Upper lobe of left lung (tissue), 4 donors: Measurements from ENCODE around the gene FBP2.

Experiments used
- EP300 ChIP-seq, 4 donors: sonication (generic); formaldehyde crosslinking; IDR thresholded peaks; one replicate each; pipeline ENCODE4 v1.5.1; 2017; ENCODE audit warnings: antibody characterized with exemption in 4 of 4, control low read depth in 2 of 4
- POLR2A ChIP-seq, 4 donors: fragments of 450-650 bp; IDR thresholded peaks; one replicate each; pipeline ENCODE4 v1.5.1; 2016 to 2017; ENCODE audit warnings: antibody characterized with exemption in 4 of 4, mild to moderate bottlenecking in 2 of 4
- POLR2AphosphoS5 ChIP-seq, 2 donors: sonication (generic); formaldehyde crosslinking; IDR thresholded peaks; one replicate each; pipeline ENCODE4 v1.5.1; 2017; ENCODE audit warnings: antibody characterized with exemption in 2 of 2
- TF ChIP-seq, protein P1 (sequence below), 6 experiments: fragments of 450-650 bp in 4 of 6; fragments of 200-600 bp in 2 of 6; sonication (generic) in 2 of 6; IDR thresholded peaks; one replicate each; pipeline ENCODE4 v1.5.1; 2016 to 2019; ENCODE audit warnings: antibody characterized with exemption in 6 of 6

DNA sequence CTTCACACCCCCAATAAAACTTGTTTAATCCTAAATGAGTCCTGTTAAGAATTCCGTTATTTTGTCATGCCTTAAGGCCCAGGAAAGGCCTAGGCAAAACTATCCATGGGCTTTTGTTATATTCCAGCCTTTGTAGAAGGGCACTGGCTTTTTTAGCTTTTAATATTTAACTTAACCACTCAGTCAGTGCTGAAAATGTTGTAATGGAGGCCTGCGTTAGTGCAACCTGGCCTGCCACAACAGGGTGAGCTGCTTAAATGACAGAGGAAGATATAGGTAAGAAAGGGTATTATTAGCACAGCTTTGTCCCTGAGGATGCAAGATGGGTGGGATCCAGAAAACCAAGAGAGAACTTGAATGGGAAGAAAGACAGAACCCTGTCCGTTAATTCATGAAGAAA, 78.9 kb downstream of the FBP2 start:
- TF ChIP-seq POLR2AphosphoS5 (IDR thresholded peaks at IDR 0.05) (no peak), EP300 (IDR thresholded peaks at IDR 0.05) (no peak), POLR2A (IDR thresholded peaks at IDR 0.05) (no peak)
- TF ChIP-seq, protein P1, sequence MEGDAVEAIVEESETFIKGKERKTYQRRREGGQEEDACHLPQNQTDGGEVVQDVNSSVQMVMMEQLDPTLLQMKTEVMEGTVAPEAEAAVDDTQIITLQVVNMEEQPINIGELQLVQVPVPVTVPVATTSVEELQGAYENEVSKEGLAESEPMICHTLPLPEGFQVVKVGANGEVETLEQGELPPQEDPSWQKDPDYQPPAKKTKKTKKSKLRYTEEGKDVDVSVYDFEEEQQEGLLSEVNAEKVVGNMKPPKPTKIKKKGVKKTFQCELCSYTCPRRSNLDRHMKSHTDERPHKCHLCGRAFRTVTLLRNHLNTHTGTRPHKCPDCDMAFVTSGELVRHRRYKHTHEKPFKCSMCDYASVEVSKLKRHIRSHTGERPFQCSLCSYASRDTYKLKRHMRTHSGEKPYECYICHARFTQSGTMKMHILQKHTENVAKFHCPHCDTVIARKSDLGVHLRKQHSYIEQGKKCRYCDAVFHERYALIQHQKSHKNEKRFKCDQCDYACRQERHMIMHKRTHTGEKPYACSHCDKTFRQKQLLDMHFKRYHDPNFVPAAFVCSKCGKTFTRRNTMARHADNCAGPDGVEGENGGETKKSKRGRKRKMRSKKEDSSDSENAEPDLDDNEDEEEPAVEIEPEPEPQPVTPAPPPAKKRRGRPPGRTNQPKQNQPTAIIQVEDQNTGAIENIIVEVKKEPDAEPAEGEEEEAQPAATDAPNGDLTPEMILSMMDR (IDR thresholded peaks at IDR 0.05) = no peak
